Gastrocnemius medialis (tissue), 4 donors: Measurements from ENCODE around the gene NKD1. TPM values are rescaled to one million over a fixed set of nuclear protein-coding genes. Genes with fewer than 3 reads are reported as not detected.

ENCODE experiments used
- ATAC-seq, 2 donors: fragments of 150-250 bp; one replicate each; pipeline ENCODE4 v1.9.1; 2016
- DNase-seq, 2 donors: peaks; one replicate each; pipeline ENCODE4 v3.0.0-alpha.2; 2019
- H3K27ac ChIP-seq, 4 donors: fragments of 200-600 bp; sonication (generic); 1 replicate in 1 of 4; 2 replicates in 3 of 4; pipeline ENCODE4 v1.5.1; 2016 to 2018; ENCODE audit warnings: mild to moderate bottlenecking in 2 of 4, moderate library complexity in 1 of 4
- H3K27me3 ChIP-seq, 3 donors: fragments of 200-600 bp; sonication (generic) in 2 of 3; 1 replicate in 1 of 3; 2 replicates in 2 of 3; pipeline versions ENCODE4 v1.5.1 to v1.6.0; 2016 to 2019; ENCODE audit warnings: mild to moderate bottlenecking in 1 of 3, moderate library complexity in 1 of 3
- H3K36me3 ChIP-seq, 2 donors: fragments of 200-600 bp; sonication (generic) in 1 of 2; one replicate each; pipeline ENCODE4 v1.5.1; 2017 to 2018
- H3K4me1 ChIP-seq, 2 donors: fragments of 200-600 bp; sonication (generic) in 1 of 2; one replicate each; pipeline ENCODE4 v1.5.1; 2016 to 2017; ENCODE audit warnings: mild to moderate bottlenecking in 2 of 2
- H3K4me3 ChIP-seq, 4 donors: fragments of 200-600 bp; sonication (generic) in 3 of 4; 1 replicate in 1 of 4; 2 replicates in 3 of 4; pipeline ENCODE4 v1.5.1; 2016 to 2019; ENCODE audit warnings: mild to moderate bottlenecking in 2 of 4
- H3K9me3 ChIP-seq, 3 donors: fragments of 200-600 bp; sonication (generic) in 2 of 3; 1 replicate in 1 of 3; 2 replicates in 2 of 3; pipeline ENCODE4 v1.5.1; 2016 to 2019
- POLR2A ChIP-seq, 2 donors: fragments of 450-650 bp; IDR thresholded peaks; one replicate each; pipeline ENCODE4 v1.6.1; 2017; ENCODE audit warnings: antibody characterized with exemption in 2 of 2, mild to moderate bottlenecking in 2 of 2, moderate library complexity in 2 of 2
- in situ Hi-C, 4 donors: fragments of 200-750 bp; cut with MboI; loops; one replicate each; pipeline versions ENCODE4 v1.15.0 to v1.8.0; 2017; ENCODE audit warnings: low sequenced_read_pairs in 4 of 4
- intact Hi-C: fragments of 100-400 bp; cut with DNase I; formaldehyde crosslinking; loops from one replicate; pipeline ENCODE4 v1.15.1; 2023; ENCODE audit warnings: low total_unique reads
- total RNA-seq, 4 donors: library from RNA; depleted of rRNA; stranded (reverse); fragments of >200 nt; gene quantifications; one replicate each; pipeline versions ENCODE4 v1.1.0 to v1.2.3, GENCODE V29; 2016
- TF ChIP-seq, protein P1 (sequence below), 5 experiments: fragments of 450-650 bp in 3 of 5; fragments of 200-600 bp in 2 of 5; sonication (generic) in 2 of 5; IDR thresholded peaks in 4 of 5; conservative IDR thresholded peaks in 1 of 5; 1 replicate in 4 of 5; 2 replicates in 1 of 5; pipeline ENCODE4 v1.5.1; 2016 to 2019; ENCODE audit warnings: antibody characterized with exemption in 5 of 5, mild to moderate bottlenecking in 3 of 5, moderate library complexity in 3 of 5

Gene NKD1
- total RNA-seq, 4 donors from 2014 or later, result 0.10 to 0.75 (median 0.19) TPM

DNA sequence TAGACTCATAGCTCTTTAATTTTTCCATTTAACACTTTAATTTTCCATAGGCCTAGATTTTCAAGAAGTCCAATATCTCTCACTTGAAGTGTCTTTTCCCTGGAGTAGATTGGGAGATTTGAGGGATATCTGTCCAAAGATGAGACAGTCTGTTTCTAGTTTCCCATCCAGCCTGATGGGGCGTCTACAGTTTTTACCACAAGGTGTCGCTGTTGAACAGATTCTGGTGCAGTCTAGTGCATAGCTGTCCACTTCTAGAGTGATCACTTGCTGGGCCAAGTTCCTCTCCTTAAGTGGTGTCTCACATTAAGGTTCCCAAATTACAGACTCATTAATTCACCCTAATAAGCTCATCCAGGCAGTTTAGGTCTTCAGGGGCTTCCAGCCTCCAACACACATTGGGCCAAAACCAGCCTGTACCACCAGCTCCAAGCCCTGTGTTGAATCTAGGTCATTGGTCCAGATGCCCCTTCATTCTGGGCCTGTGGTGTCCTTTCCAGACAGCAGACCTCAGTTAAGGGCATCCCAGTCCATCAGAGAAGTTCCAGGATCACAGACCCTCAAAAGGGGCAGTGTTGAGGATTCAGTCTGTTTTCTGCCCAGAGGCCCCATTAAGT is 123.6 kb downstream of the NKD1 start:
- H3K36me3 ChIP-seq, result no peaks in the 10 kb centered on the region
- intact Hi-C loops (no loop called here), in situ Hi-C loops (loop anchor here in 2 of 4 donors (25.0 kb wide), 1 partner anchor 459 kb away; no protein-coding TSS in a partner anchor)
- H3K27me3 ChIP-seq, result no peaks in the 10 kb centered on the region
- ATAC-seq (no peak), DNase-seq (no peak)
- peaks cover 0 to 7% (median 0%) of the 10 kb centered on the region in 3 donors for H3K9me3 ChIP-seq
- TF ChIP-seq, protein P1, sequence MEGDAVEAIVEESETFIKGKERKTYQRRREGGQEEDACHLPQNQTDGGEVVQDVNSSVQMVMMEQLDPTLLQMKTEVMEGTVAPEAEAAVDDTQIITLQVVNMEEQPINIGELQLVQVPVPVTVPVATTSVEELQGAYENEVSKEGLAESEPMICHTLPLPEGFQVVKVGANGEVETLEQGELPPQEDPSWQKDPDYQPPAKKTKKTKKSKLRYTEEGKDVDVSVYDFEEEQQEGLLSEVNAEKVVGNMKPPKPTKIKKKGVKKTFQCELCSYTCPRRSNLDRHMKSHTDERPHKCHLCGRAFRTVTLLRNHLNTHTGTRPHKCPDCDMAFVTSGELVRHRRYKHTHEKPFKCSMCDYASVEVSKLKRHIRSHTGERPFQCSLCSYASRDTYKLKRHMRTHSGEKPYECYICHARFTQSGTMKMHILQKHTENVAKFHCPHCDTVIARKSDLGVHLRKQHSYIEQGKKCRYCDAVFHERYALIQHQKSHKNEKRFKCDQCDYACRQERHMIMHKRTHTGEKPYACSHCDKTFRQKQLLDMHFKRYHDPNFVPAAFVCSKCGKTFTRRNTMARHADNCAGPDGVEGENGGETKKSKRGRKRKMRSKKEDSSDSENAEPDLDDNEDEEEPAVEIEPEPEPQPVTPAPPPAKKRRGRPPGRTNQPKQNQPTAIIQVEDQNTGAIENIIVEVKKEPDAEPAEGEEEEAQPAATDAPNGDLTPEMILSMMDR (IDR thresholded peaks at IDR 0.05 in 4 of 5, conservative IDR thresholded peaks at IDR 0.05 in 1 of 5), result peak in 3 of 5 experiments; percentile 31 to 37 (median 34)
- TF ChIP-seq POLR2A (IDR thresholded peaks at IDR 0.05), result no peak
- H3K4me1 ChIP-seq, result peaks cover 16 to 17% of the 10 kb centered on the region in 2 donors
- no peak overlapping the region for H3K4me3 ChIP-seq
- no peak overlapping the region for H3K27ac ChIP-seq

DNA sequence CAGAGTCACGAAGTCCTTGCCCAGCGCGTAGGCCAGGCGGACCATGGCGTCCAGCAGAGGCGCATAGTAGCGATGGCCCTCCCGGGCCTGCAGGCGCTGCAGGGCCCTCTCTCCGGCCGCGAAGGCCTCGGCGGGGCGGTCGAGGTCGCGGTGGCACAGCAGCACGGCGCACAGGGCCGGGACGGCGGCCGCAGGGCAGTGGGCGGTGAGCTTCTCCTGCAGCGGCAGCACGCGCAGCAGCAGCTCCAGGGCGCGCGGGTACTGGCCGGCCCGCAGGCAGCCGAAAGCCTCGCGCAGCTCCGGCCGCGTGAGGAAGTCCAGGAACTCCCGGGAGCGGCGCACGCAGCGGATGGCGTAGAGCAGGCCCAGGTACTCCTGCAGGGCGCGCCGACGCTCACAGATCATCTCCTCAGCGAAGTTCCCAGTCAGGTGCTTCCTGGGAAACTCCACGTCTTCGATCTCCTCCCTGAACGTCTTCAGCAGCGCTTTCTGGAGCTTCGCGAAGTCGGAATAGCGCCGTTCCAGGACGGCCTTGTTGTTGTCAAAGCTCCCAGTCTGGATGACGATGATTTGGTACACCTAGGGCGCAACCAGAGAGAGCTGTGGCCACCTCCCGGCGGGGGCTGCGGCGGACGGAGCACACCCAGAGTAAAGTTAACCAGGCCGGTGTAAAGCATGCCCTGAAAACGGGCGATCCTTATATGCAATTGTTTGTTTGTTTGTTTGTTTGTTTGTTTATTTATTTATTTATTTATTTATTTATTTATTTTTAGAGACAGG is 125.5 kb downstream of the NKD1 start:
- Histone ChIP-seq H3K27me3 (no peaks in the 10 kb centered on the region), H3K27ac (no peak overlapping the region), H3K4me3 (no peak overlapping the region), H3K4me1 (peaks cover 6 to 12% of the 10 kb centered on the region in 2 donors), H3K9me3 (peaks cover 0 to 7% (median 0%) of the 10 kb centered on the region in 3 donors), H3K36me3 (no peaks in the 10 kb centered on the region)
- intact Hi-C loops, result no loop called here
- ATAC-seq (no peak), DNase-seq (no peak)
- in situ Hi-C loops, result loop anchor here in 2 of 4 donors (25.0 kb wide), 1 partner anchor 461 kb away; no protein-coding TSS in a partner anchor
- TF ChIP-seq POLR2A (IDR thresholded peaks at IDR 0.05), result no peak
- TF ChIP-seq, protein P1 (IDR thresholded peaks at IDR 0.05 in 4 of 5, conservative IDR thresholded peaks at IDR 0.05 in 1 of 5), result no peak

DNA sequence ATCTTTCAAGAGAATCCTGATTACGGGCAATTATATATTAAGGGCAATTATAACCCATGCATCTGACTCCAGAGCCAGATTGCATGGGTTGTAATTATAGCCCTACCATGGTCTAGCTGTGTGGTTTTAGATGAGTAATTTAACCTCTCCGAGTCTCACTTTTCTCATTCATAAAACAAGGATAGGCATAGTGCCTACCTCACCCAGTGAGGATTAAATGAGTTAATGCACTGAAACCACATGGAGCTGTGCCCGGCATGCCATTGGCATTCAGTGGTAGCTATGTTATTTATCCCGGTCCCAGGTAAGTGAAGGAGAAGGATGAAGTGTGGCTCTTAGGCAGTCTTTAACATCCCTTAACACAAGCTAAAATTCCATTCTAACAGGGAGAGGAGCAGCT is 126.6 kb downstream of the NKD1 start:
- no peak for DNase-seq
- Histone ChIP-seq H3K9me3 (peaks cover 0 to 7% (median 0%) of the 10 kb centered on the region in 3 donors), H3K4me3 (no peak overlapping the region), H3K27me3 (no peaks in the 10 kb centered on the region), H3K36me3 (no peaks in the 10 kb centered on the region), H3K4me1 (peaks cover 0 to 2% of the 10 kb centered on the region in 2 donors), H3K27ac (no peak overlapping the region)
- intact Hi-C loops, result no loop called here
- ATAC-seq, result no peak
- TF ChIP-seq, protein P1 (IDR thresholded peaks at IDR 0.05 in 4 of 5, conservative IDR thresholded peaks at IDR 0.05 in 1 of 5), result no peak
- no peak for TF ChIP-seq POLR2A (IDR thresholded peaks at IDR 0.05)
- in situ Hi-C loops, result loop anchor here in 2 of 4 donors (25.0 kb wide), 1 partner anchor 463 kb away; no protein-coding TSS in a partner anchor

DNA sequence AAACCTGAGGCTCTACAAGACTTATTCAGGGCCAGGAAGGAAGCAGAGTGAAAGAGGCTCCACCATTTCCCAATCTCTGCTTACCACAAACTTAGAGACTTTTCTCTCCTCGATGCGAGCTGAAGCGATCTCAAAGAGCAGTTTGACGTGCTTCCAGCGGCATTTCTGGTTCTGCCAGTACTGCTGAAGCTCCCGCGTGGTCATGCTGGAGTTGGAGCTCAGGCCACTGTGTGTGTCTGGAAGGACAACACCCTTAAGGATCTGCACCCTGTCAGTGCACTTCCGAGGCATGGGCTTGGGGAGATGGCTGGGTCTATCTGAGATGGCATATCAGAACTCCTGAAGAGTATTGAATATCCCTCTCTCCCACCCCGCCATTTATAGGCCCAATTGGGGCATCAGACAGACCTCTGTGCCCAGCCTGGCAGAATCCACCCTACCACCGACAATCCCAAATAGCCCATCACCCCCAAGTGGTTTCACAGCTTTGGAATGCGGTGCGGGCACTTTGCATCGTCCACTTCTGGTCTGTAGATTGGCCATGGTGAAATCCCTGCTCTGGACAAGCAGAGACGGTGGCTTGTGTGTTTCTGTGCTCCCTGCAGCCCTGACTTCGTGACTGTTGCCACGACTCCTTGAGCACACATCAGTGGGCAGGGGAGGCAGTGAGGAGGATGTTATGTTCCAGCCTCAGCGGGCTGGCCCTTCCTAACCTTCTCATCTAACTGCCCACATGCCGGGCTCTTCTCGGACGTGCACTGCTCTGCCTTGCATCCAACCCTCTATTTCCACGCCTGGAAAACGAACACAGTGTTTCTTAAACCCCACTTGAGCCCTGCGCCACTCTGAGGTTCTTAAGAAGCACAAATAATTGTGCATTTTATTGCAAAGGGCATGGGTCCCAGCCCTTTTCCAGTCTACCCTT is 127.8 kb downstream of the NKD1 start:
- ATAC-seq (no peak), DNase-seq (no peak)
- no peaks in the 10 kb centered on the region for H3K36me3 ChIP-seq
- in situ Hi-C loops, result no loop called here
- H3K4me3 ChIP-seq, result no peak overlapping the region
- no peaks in the 10 kb centered on the region for H3K4me1 ChIP-seq
- intact Hi-C loops, result no loop called here
- H3K27ac ChIP-seq, result no peak overlapping the region
- no peaks in the 10 kb centered on the region for H3K27me3 ChIP-seq
- no peak for TF ChIP-seq POLR2A (IDR thresholded peaks at IDR 0.05)
- TF ChIP-seq, protein P1 (IDR thresholded peaks at IDR 0.05 in 4 of 5, conservative IDR thresholded peaks at IDR 0.05 in 1 of 5), result no peak
- H3K9me3 ChIP-seq, result peaks cover 0 to 7% (median 0%) of the 10 kb centered on the region in 3 donors
